Measurements from ENCODE around the gene SLC7A8. TPM values are rescaled to one million over a fixed set of nuclear protein-coding genes. Genes with fewer than 3 reads are reported as not detected.

The SLC7A8 gene
- total and polyA plus RNA-seq, 10 of the 15 experiments (the other 5 are each of a cell fraction or from before 2014, with no cell fraction given) = 0.06 to 0.28 (median 0.21) TPM; not detected in 7

DNA sequence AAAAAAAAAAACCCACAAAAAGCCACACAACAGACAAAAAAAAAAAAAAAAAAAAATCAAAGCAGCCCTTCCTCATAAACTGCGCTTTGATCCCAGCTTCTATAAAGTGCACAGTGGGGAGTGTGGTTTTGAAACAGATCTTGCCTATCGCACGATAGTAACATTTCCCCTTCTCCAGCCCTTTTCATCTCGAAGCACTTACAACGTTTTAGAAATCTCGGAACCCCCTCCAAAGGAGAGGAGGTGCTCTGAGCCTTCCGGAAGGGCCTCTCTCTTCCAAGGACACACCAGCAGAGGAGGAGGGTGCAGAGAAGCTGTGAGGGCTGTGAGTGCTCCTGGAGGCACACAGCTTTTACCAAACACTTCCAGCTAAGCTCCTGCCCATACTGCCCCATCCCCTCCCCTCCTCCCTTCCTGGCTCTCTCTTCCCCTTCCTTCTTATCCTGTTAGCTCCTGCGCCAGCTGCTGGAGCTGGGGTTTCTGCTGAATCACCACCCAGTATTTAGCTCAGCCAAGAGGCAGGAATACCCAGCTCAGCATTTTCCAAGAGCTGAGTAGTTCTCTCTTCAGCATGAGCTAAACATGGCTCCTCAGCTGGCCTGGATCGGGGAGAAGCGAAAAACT lies 28.4 kb downstream of the SLC7A8 start:
- no peak for FAIRE-seq
- CTCF ChIA-PET = interaction anchor here (0.6 kb wide), 1 partner anchor 427 kb away, joined by 3 read pairs; no protein-coding TSS in a partner anchor

More for the DNA sequence above, 28.4 kb downstream of the SLC7A8 start:
- H2AFZ ChIP-seq (ENCODE audit: control insufficient read depth, low read depth, low read length) = no peak overlapping the region
- H3K27me3 ChIP-seq (replicated peaks in 1 of 2; ENCODE audit: control insufficient read depth in 2 of 2, insufficient read depth in 2 of 2, low read length in 1 of 2) = peaks cover 2% of the 10 kb centered on the region in 2 experiments; a peak in 3 of 4 replicates
- in situ Hi-C loops (cut with MboI) = no loop called here
- DNase-seq (ENCODE audit: low read depth, low spot score) (no peak), ATAC-seq (no peak)
- H3K4me1 ChIP-seq (ENCODE audit: control insufficient read depth, insufficient read depth, low read length) = no peaks in the 10 kb centered on the region
- intact Hi-C loops (cut with micrococcal nuclease; ENCODE audit: unreplicated experiment) = no loop called here
- no peaks in the 10 kb centered on the region for H3K36me3 ChIP-seq (ENCODE audit: control insufficient read depth in 2 of 2, insufficient read depth in 2 of 2, low read length in 1 of 2)
- H3K4me2 ChIP-seq (ENCODE audit: control insufficient read depth, insufficient read depth) = no peak overlapping the region
- 25% methylated on average over 10 of the region's 10 CpGs for WGBS (ENCODE audit: insufficient coverage, insufficient replicate concordance, low lambda C conversion rate, missing lambda C conversion rate)
- H3K79me2 ChIP-seq (ENCODE audit: control insufficient read depth, insufficient read depth, low read length) = no peaks in the 10 kb centered on the region
- no peak overlapping the region for H3K27ac ChIP-seq (ENCODE audit: control insufficient read depth, insufficient read depth)
- no peaks in the 10 kb centered on the region for H3K9me3 ChIP-seq (replicated peaks; ENCODE audit: control insufficient read depth, insufficient read depth, low read length)
- no peaks in the 10 kb centered on the region for H4K20me1 ChIP-seq (ENCODE audit: control insufficient read depth, insufficient read depth)
- no TSS peak for BruUV-seq (replicated peaks)
- H3K4me3 ChIP-seq = no peak overlapping the region
- ChIA-PET SMC1A (ENCODE audit: uncharacterized antibody, unreplicated experiment) (no interaction called here), RAD21 (ENCODE audit: unreplicated experiment) (no interaction called here), POLR2A (no interaction called here)
- TF ChIP-seq EGR1 (IDR thresholded peaks at IDR 0.05; ENCODE audit: borderline replicate concordance in 1 of 2, low read depth in 2 of 2, low read length in 2 of 2) = no peak
- TF ChIP-seq, protein P1, sequence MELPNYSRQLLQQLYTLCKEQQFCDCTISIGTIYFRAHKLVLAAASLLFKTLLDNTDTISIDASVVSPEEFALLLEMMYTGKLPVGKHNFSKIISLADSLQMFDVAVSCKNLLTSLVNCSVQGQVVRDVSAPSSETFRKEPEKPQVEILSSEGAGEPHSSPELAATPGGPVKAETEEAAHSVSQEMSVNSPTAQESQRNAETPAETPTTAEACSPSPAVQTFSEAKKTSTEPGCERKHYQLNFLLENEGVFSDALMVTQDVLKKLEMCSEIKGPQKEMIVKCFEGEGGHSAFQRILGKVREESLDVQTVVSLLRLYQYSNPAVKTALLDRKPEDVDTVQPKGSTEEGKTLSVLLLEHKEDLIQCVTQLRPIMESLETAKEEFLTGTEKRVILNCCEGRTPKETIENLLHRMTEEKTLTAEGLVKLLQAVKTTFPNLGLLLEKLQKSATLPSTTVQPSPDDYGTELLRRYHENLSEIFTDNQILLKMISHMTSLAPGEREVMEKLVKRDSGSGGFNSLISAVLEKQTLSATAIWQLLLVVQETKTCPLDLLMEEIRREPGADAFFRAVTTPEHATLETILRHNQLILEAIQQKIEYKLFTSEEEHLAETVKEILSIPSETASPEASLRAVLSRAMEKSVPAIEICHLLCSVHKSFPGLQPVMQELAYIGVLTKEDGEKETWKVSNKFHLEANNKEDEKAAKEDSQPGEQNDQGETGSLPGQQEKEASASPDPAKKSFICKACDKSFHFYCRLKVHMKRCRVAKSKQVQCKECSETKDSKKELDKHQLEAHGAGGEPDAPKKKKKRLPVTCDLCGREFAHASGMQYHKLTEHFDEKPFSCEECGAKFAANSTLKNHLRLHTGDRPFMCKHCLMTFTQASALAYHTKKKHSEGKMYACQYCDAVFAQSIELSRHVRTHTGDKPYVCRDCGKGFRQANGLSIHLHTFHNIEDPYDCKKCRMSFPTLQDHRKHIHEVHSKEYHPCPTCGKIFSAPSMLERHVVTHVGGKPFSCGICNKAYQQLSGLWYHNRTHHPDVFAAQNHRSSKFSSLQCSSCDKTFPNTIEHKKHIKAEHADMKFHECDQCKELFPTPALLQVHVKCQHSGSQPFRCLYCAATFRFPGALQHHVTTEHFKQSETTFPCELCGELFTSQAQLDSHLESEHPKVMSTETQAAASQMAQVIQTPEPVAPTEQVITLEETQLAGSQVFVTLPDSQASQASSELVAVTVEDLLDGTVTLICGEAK (IDR thresholded peaks at IDR 0.05; ENCODE audit: borderline replicate concordance) = no peak
- TF ChIP-seq, protein P2, sequence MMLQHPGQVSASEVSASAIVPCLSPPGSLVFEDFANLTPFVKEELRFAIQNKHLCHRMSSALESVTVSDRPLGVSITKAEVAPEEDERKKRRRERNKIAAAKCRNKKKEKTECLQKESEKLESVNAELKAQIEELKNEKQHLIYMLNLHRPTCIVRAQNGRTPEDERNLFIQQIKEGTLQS (IDR thresholded peaks at IDR 0.05; ENCODE audit: borderline replicate concordance, extremely low read depth, low read depth, low read length) = no peak
- TF ChIP-seq, protein P3, sequence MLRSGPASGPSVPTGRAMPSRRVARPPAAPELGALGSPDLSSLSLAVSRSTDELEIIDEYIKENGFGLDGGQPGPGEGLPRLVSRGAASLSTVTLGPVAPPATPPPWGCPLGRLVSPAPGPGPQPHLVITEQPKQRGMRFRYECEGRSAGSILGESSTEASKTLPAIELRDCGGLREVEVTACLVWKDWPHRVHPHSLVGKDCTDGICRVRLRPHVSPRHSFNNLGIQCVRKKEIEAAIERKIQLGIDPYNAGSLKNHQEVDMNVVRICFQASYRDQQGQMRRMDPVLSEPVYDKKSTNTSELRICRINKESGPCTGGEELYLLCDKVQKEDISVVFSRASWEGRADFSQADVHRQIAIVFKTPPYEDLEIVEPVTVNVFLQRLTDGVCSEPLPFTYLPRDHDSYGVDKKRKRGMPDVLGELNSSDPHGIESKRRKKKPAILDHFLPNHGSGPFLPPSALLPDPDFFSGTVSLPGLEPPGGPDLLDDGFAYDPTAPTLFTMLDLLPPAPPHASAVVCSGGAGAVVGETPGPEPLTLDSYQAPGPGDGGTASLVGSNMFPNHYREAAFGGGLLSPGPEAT (IDR thresholded peaks at IDR 0.05; ENCODE audit: low read depth) = no peak
- no peak for TF ChIP-seq JUNB (IDR thresholded peaks at IDR 0.05)
- no peak for TF ChIP-seq ZNF384 (IDR thresholded peaks at IDR 0.05; ENCODE audit: borderline replicate concordance, low read depth, low read length)
- TF ChIP-seq BCL11A (IDR thresholded peaks at IDR 0.05; ENCODE audit: low read depth, low read length) = no peak
- TF ChIP-seq, protein P4, sequence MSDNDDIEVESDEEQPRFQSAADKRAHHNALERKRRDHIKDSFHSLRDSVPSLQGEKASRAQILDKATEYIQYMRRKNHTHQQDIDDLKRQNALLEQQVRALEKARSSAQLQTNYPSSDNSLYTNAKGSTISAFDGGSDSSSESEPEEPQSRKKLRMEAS (IDR thresholded peaks at IDR 0.05; ENCODE audit: low read depth, low read length) = no peak
- TF ChIP-seq DPF2 (IDR thresholded peaks at IDR 0.05) = no peak
- TF ChIP-seq SMC3 (IDR thresholded peaks at IDR 0.05; ENCODE audit: borderline replicate concordance, low read length) = no peak
- no peak for TF ChIP-seq SP1 (IDR thresholded peaks at IDR 0.05; ENCODE audit: low read depth, low read length)
- no peak overlapping the region for H3K9ac ChIP-seq (ENCODE audit: control insufficient read depth, insufficient read depth, low read length)

All from GM12878 (cell line).